Neural cell (in vitro differentiated cells): ENCODE measurements around the gene PCDHGB6.

Source experiments
- CTCF ChIP-seq: fragments of 450-650 bp; IDR thresholded peaks from 2 replicates; pipeline ENCODE4 v1.5.1; 2014; ENCODE audit warnings: antibody characterized with exemption, mild to moderate bottlenecking, moderate library complexity; ENCODE audit not compliant: poor library complexity, severe bottlenecking
- EP300 ChIP-seq: fragments of 450-650 bp; conservative IDR thresholded peaks from 2 replicates; pipeline ENCODE4 v1.6.1; 2014; ENCODE audit warnings: antibody characterized with exemption, mild to moderate bottlenecking, moderate library complexity; ENCODE audit not compliant: poor library complexity, severe bottlenecking
- EZH2 ChIP-seq: fragments of 200-600, 300-800 bp; shearing (Covaris generic), sonication (generic); IDR thresholded peaks from 2 replicates; pipeline ENCODE4 v1.6.1; 2014; ENCODE audit warnings: antibody characterized with exemption, low read length, borderline replicate concordance, mild to moderate bottlenecking; ENCODE audit not compliant: insufficient read depth, poor library complexity, severe bottlenecking
- MXI1 ChIP-seq: fragments of 450-650 bp; conservative IDR thresholded peaks from 2 replicates; pipeline ENCODE4 v1.6.1; 2014; ENCODE audit warnings: antibody characterized with exemption, mild to moderate bottlenecking; ENCODE audit not compliant: poor library complexity, severe bottlenecking
- POLR2AphosphoS5 ChIP-seq: IDR thresholded peaks from 2 replicates; pipeline ENCODE4 v1.6.1; 2012
- RAD21 ChIP-seq: fragments of 450-650 bp; conservative IDR thresholded peaks from 2 replicates; pipeline ENCODE4 v1.6.1; 2014; ENCODE audit warnings: antibody characterized with exemption, mild to moderate bottlenecking, moderate library complexity
- REST ChIP-seq: IDR thresholded peaks from 2 replicates; pipeline ENCODE4 v1.6.1; 2012; ENCODE audit warnings: borderline replicate concordance

- TF ChIP-seq CTCF, result no peak
- TF ChIP-seq EP300, result no peak
- no peak for TF ChIP-seq EZH2
- no peak for TF ChIP-seq RAD21
- peak; percentile 9 for TF ChIP-seq POLR2AphosphoS5
- no peak for TF ChIP-seq MXI1
- no peak for TF ChIP-seq REST
Measured at GRCh38 chr5:141419074-141419880, 11.5 kb downstream of the PCDHGB6 start.
